AG08396 (cell line): ENCODE results near the gene NIPAL1.
"Not testable (repeated sequence)": the region's sequence is repeated elsewhere in the genome, so short reads cannot be mapped to it uniquely, and the experiment has no call there.

ENCODE experiments used
- DNase-seq: peaks from one replicate; pipeline ENCODE4 v3.0.0; 2012; ENCODE audit warnings: low spot score, mixed read lengths

Gene NIPAL1

GRCh38 chr4:48016141-48017107 lies at the start of gene NIPAL1, which contains the start of gene CNGA1:
TSS of gene NIPAL1 (plus strand) at chr4:48016772. CDS start at chr4:48016840, 68 bp downstream.
TSS of gene CNGA1 (minus strand) at chr4:48016681. CDS start at chr4:47952689, 63,992 bp downstream.
- peak; percentile 85 for DNase-seq

GRCh38 chr4:47968847-47969246 lies 47.7 kb upstream of the NIPAL1 start:
- no peak for DNase-seq

GRCh38 chr4:47972181-47972580 lies 44.4 kb upstream of the NIPAL1 start:
- no peak for DNase-seq

GRCh38 chr4:47972721-47973120 lies 43.9 kb upstream of the NIPAL1 start:
- no peak for DNase-seq

- DNase-seq, result no peak
These were observed 42.0 kb upstream of the NIPAL1 start for GRCh38 chr4:47974566-47974965.

GRCh38 chr4:47990145-47990544 lies 26.4 kb upstream of the NIPAL1 start:
- no peak for DNase-seq

GRCh38 chr4:47992475-47992874 lies 24.1 kb upstream of the NIPAL1 start:
- not testable (repeated sequence) for DNase-seq

- no peak for DNase-seq
These were observed 20.6 kb upstream of the NIPAL1 start for GRCh38 chr4:47996021-47996420.

GRCh38 chr4:48002267-48002666 lies 14.3 kb upstream of the NIPAL1 start:
- DNase-seq, result no peak

GRCh38 chr4:48003568-48003967 lies 13.0 kb upstream of the NIPAL1 start:
- not testable (repeated sequence) for DNase-seq

- DNase-seq, result no peak
These were observed 10.8 kb upstream of the NIPAL1 start for GRCh38 chr4:48005781-48006180.

GRCh38 chr4:48008021-48008596 lies 8.5 kb upstream of the NIPAL1 start:
- DNase-seq, result no peak

GRCh38 chr4:48010906-48011305 lies 5.7 kb upstream of the NIPAL1 start:
- DNase-seq, result not testable (repeated sequence)

GRCh38 chr4:48011722-48012121 lies 4.8 kb upstream of the NIPAL1 start:
- DNase-seq, result no peak

GRCh38 chr4:48012824-48013223 lies 3.7 kb upstream of the NIPAL1 start:
- DNase-seq, result no peak

- no peak for DNase-seq
These were observed 1.4 kb upstream of the NIPAL1 start for GRCh38 chr4:48015216-48015615.

GRCh38 chr4:48015678-48016077 lies 894 bp upstream of the NIPAL1 start:
- no peak for DNase-seq

- DNase-seq, result peak; percentile 64
These were observed 568 bp downstream of the NIPAL1 start for GRCh38 chr4:48017108-48017571.

- no peak for DNase-seq
These were observed 1.5 kb downstream of the NIPAL1 start for GRCh38 chr4:48018112-48018511.

- no peak for DNase-seq
These were observed 4.5 kb downstream of the NIPAL1 start for GRCh38 chr4:48021100-48021499.

GRCh38 chr4:48022192-48022799 lies 5.7 kb downstream of the NIPAL1 start:
- no peak for DNase-seq

- DNase-seq, result no peak
These were observed 8.0 kb downstream of the NIPAL1 start for GRCh38 chr4:48024522-48024921.

- peak; percentile 10 for DNase-seq
These were observed 8.4 kb downstream of the NIPAL1 start for GRCh38 chr4:48025005-48025404.
